GM12878 (cell line): Measurements from ENCODE around the gene PHRF1. TPM values are rescaled to one million over a fixed set of nuclear protein-coding genes. Genes with fewer than 3 reads are reported as not detected.
A peak's percentile ranks its signal among the peaks of the same experiment; 100 is the strongest.

ENCODE experiments used
- ATAC-seq: fragments of 200-7000 bp; cut with Tn5 transposase; 3 replicates; pipeline ENCODE4 v1.9.1; 2020; ENCODE audit warnings: mild to moderate bottlenecking, moderate library complexity
- BruUV-seq: library from RNA; stranded (reverse); fragments of 400-500 nt; replicated peaks from 2 replicates; lab custom pipeline; 2021; lab: Mats Ljungman, UMichigan
- CTCF ChIA-PET: fragments of 300-600 bp; sonication (Branson Sonifier 250); formaldehyde crosslinking; extraction: SDS; loops from one replicate; lab custom pipeline; 2021; ENCODE audit warnings: inconsistent platforms; lab: Yijun Ruan, JAX
- POLR2A ChIA-PET: fragments of 350-600 bp; formaldehyde crosslinking; extraction: SDS; loops from one replicate; lab custom pipeline; 2021; ENCODE audit warnings: inconsistent platforms; lab: Charles Lee
- RAD21 ChIA-PET: fragments of 300-600 bp; sonication (Branson Sonifier 250); formaldehyde crosslinking; loops from one replicate; lab custom pipeline; 2023; ENCODE audit warnings: antibody characterized with exemption; ENCODE audit not compliant: unreplicated experiment; lab: Charles Lee
- SMC1A ChIA-PET: fragments of 300-600 bp; sonication (Branson Sonifier 250); formaldehyde crosslinking; loops from one replicate; lab custom pipeline; 2023; ENCODE audit not compliant: unreplicated experiment, uncharacterized antibody; lab: Charles Lee
- DNase-seq: peaks from one replicate; pipeline ENCODE4 v3.0.0-alpha.2; 2011; ENCODE audit warnings: low read depth, low spot score
- FAIRE-seq: peaks from 3 replicates; lab custom pipeline; 2011; peaks lifted over from hg19 to GRCh38; lab: Jason Lieb, UNC
- H2AFZ ChIP-seq: 2 replicates; pipeline ENCODE4 v1.6.0; 2011; ENCODE audit warnings: low read depth, low read length, control low read depth; ENCODE audit not compliant: control insufficient read depth
- H3K27ac ChIP-seq: 2 replicates; pipeline ENCODE4 v1.5.1; 2011; ENCODE audit warnings: control low read depth; ENCODE audit not compliant: control insufficient read depth, insufficient read depth
- H3K27me3 ChIP-seq, 2 experiments: replicated peaks in 1 of 2; 2 replicates each; pipeline versions ENCODE4 v1.6.0 to v1.6.1; 2011; ENCODE audit warnings: low read length in 1 of 2; ENCODE audit not compliant: control insufficient read depth in 2 of 2, insufficient read depth in 2 of 2
- H3K36me3 ChIP-seq, 2 experiments: 2 replicates each; pipeline ENCODE4 v1.5.1; 2011; ENCODE audit warnings: low read length in 1 of 2; ENCODE audit not compliant: control insufficient read depth in 2 of 2, insufficient read depth in 2 of 2
- H3K4me1 ChIP-seq: 2 replicates; pipeline ENCODE4 v1.6.1; 2011; ENCODE audit warnings: mild to moderate bottlenecking, low read length, moderate library complexity, mixed read lengths; ENCODE audit not compliant: control insufficient read depth, insufficient read depth
- H3K4me2 ChIP-seq: 2 replicates; pipeline ENCODE4 v1.6.0; 2011; ENCODE audit warnings: control low read depth; ENCODE audit not compliant: control insufficient read depth, insufficient read depth
- H3K4me3 ChIP-seq: fragments of 200-600 bp; sonication (generic); 2 replicates; pipeline ENCODE4 v1.5.1; 2016
- H3K79me2 ChIP-seq: 2 replicates; pipeline ENCODE4 v1.6.0; 2011; ENCODE audit warnings: low read length; ENCODE audit not compliant: control insufficient read depth, insufficient read depth
- H3K9ac ChIP-seq: 2 replicates; pipeline ENCODE4 v1.8.0; 2011; ENCODE audit warnings: low read length, control low read depth, mixed read lengths; ENCODE audit not compliant: control insufficient read depth, insufficient read depth
- H3K9me3 ChIP-seq: replicated peaks from 3 replicates; pipeline ENCODE4 v1.5.1; 2011; ENCODE audit warnings: mild to moderate bottlenecking, low read length; ENCODE audit not compliant: control insufficient read depth, insufficient read depth
- H4K20me1 ChIP-seq: 2 replicates; pipeline ENCODE4 v1.6.0; 2011; ENCODE audit not compliant: control insufficient read depth, insufficient read depth
- BACH1 ChIP-seq: fragments of 450-650 bp; IDR thresholded peaks from 2 replicates; pipeline ENCODE4 v1.6.1; 2017; ENCODE audit warnings: mild to moderate bottlenecking, borderline replicate concordance
- CBX3 ChIP-seq: fragments of 200-600 bp; sonication (generic); IDR thresholded peaks from 2 replicates; pipeline ENCODE4 v1.6.1; 2016; ENCODE audit warnings: low read depth, borderline replicate concordance
- ETV6 ChIP-seq, 2 experiments: fragments of 450-650 bp in 1 of 2; IDR thresholded peaks in 1 of 2; conservative IDR thresholded peaks in 1 of 2; 2 replicates each; pipeline ENCODE4 v1.6.1; 2014; ENCODE audit warnings: antibody characterized with exemption in 1 of 2, borderline replicate concordance in 1 of 2, low read depth in 1 of 2, mild to moderate bottlenecking in 1 of 2, moderate library complexity in 1 of 2
- JUNB ChIP-seq: IDR thresholded peaks from 2 replicates; pipeline ENCODE4 v1.6.1; 2016; ENCODE audit warnings: antibody characterized with exemption, mild to moderate bottlenecking
- MYB ChIP-seq: fragments of 150-350 bp; IDR thresholded peaks from 2 replicates; pipeline ENCODE4 v1.6.1; 2014; ENCODE audit warnings: mild to moderate bottlenecking, low read depth, low read length, borderline replicate concordance
- NFYB ChIP-seq: IDR thresholded peaks from 2 replicates; pipeline ENCODE4 v1.6.1; 2011; ENCODE audit warnings: low read depth, mild to moderate bottlenecking, low read length, improper control_type of control experiment, moderate library complexity; ENCODE audit not compliant: insufficient read depth
- PAX8 ChIP-seq: fragments of 450-650 bp; IDR thresholded peaks from 2 replicates; pipeline ENCODE4 v1.6.1; 2017; ENCODE audit warnings: mild to moderate bottlenecking, moderate library complexity
- POLR2AphosphoS5 ChIP-seq: IDR thresholded peaks from 2 replicates; pipeline ENCODE4 v1.6.1; 2011; ENCODE audit warnings: mild to moderate bottlenecking, low read length, inconsistent platforms
- SIX5 ChIP-seq: IDR thresholded peaks from 2 replicates; pipeline ENCODE4 v1.6.1; 2011; ENCODE audit warnings: mild to moderate bottlenecking, low read depth, low read length, moderate library complexity; ENCODE audit not compliant: severe bottlenecking
- SMAD5 ChIP-seq: IDR thresholded peaks from 2 replicates; pipeline ENCODE4 v1.6.1; 2016; ENCODE audit warnings: antibody characterized with exemption, low read depth
- ZNF384 ChIP-seq: IDR thresholded peaks from 2 replicates; pipeline ENCODE4 v1.6.1; 2012; ENCODE audit warnings: low read depth, mild to moderate bottlenecking, low read length, improper control_type of control experiment, borderline replicate concordance
- WGBS: methylation state at CpG from one replicate; pipeline ENCODE4 v1.1.6; 2016; ENCODE audit warnings: low lambda C conversion rate; ENCODE audit not compliant: insufficient replicate concordance, insufficient coverage; ENCODE audit errors: missing lambda C conversion rate; 5-methylcytosine and 5-hydroxymethylcytosine counted together
- in situ Hi-C: fragments of 300-500 bp; cut with MboI; formaldehyde crosslinking; loops from 9 replicates; pipeline ENCODE4 v1.14.3; 2018; ENCODE audit warnings: mixed read lengths
- intact Hi-C: fragments of 100-400 bp; cut with micrococcal nuclease; formaldehyde crosslinking; loops from one replicate; pipeline ENCODE4 v1.14.2; 2022; ENCODE audit not compliant: unreplicated experiment
- polyA plus RNA-seq, 11 experiments: library from polyadenylated mRNA; depleted of rRNA in 4 of 11; unstranded in 6 of 11; stranded (reverse) in 5 of 11; fragments of >200 nt; fragmentation: Nextera tagmentation in 4 of 11; fragmentation: Illumina TruSeq in 1 of 11; extraction: Ambion mirVana in 4 of 11; extraction: Trizol in 1 of 11; gene quantifications; 1 replicate in 1 of 11; 2 replicates in 10 of 11; pipeline versions ENCODE4 v1.2.1 to v1.2.3, GENCODE V29; 2011 to 2016; ENCODE audit warnings: inconsistent platforms in 2 of 11, missing spikeins in 2 of 11, low read depth in 1 of 11
- total RNA-seq, 4 experiments: library from RNA; depleted of rRNA in 3 of 4; stranded (reverse); fragments of >200 nt in 3 of 4; fragmentation: Illumina TruSeq in 1 of 4; extraction: Trizol in 1 of 4; gene quantifications; 2 replicates each; pipeline versions ENCODE4 v1.2.1 to v1.2.3, GENCODE V29; 2013 to 2021
- TF ChIP-seq, protein P1 (sequence below): fragments of 450-650 bp; conservative IDR thresholded peaks from 2 replicates; pipeline ENCODE4 v1.6.1; 2017; ENCODE audit warnings: mild to moderate bottlenecking, moderate library complexity
- TF ChIP-seq, protein P2 (sequence below): IDR thresholded peaks from 2 replicates; pipeline ENCODE4 v1.6.1; 2012; ENCODE audit warnings: low read depth, low read length, improper control_type of control experiment

The PHRF1 gene
- total and polyA plus RNA-seq, 10 of the 15 experiments (the other 5 are each of a cell fraction or from before 2014, with no cell fraction given): 0.13 to 43.5 (median 15.1) TPM

DNA sequence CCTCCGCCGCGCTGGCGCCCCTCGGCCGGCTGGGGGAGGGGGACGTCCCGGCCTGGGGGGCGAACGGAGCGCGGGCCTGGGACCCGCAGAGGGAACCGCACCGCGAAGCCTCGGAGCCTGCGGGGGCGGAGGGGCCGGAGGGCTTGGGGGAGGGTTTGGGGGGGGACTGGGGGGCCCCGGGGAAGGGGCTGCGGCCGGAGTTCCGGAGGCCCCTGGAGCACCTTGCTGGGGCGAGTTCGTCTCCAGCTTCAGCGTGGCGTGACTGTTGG, 51.0 kb downstream of the PHRF1 start:
- FAIRE-seq (no peak), ATAC-seq (no peak), DNase-seq (no peak)
- H3K9me3 ChIP-seq: no peaks in the 10 kb centered on the region
- H3K27ac ChIP-seq: no peak overlapping the region
- H2AFZ ChIP-seq: no peak overlapping the region
- intact Hi-C loops: no loop called here
- no peaks in the 10 kb centered on the region for H3K79me2 ChIP-seq
- no peaks in the 10 kb centered on the region for H4K20me1 ChIP-seq
- H3K9ac ChIP-seq: no peak overlapping the region
- H3K4me2 ChIP-seq: no peak overlapping the region
- TF ChIP-seq, protein P1, sequence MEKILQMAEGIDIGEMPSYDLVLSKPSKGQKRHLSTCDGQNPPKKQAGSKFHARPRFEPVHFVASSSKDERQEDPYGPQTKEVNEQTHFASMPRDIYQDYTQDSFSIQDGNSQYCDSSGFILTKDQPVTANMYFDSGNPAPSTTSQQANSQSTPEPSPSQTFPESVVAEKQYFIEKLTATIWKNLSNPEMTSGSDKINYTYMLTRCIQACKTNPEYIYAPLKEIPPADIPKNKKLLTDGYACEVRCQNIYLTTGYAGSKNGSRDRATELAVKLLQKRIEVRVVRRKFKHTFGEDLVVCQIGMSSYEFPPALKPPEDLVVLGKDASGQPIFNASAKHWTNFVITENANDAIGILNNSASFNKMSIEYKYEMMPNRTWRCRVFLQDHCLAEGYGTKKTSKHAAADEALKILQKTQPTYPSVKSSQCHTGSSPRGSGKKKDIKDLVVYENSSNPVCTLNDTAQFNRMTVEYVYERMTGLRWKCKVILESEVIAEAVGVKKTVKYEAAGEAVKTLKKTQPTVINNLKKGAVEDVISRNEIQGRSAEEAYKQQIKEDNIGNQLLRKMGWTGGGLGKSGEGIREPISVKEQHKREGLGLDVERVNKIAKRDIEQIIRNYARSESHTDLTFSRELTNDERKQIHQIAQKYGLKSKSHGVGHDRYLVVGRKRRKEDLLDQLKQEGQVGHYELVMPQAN: no peak
- TF ChIP-seq, protein P2, sequence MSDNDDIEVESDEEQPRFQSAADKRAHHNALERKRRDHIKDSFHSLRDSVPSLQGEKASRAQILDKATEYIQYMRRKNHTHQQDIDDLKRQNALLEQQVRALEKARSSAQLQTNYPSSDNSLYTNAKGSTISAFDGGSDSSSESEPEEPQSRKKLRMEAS: no peak
- TF ChIP-seq ZNF384: no peak
- no peak for TF ChIP-seq POLR2AphosphoS5
- TF ChIP-seq PAX8: no peak
- in situ Hi-C loops: no loop called here
- BruUV-seq: no TSS peak
- peaks cover 29% of the 10 kb centered on the region for H3K4me1 ChIP-seq
- CTCF ChIA-PET: no interaction called here
- H3K27me3 ChIP-seq: no peaks in the 10 kb centered on the region
- no peaks in the 10 kb centered on the region for H3K36me3 ChIP-seq
- RAD21 ChIA-PET: no interaction called here
- POLR2A ChIA-PET: no interaction called here
- 67% methylated on average over 3 of the region's 28 CpGs for WGBS
- SMC1A ChIA-PET: no interaction called here
- no peak overlapping the region for H3K4me3 ChIP-seq

DNA sequence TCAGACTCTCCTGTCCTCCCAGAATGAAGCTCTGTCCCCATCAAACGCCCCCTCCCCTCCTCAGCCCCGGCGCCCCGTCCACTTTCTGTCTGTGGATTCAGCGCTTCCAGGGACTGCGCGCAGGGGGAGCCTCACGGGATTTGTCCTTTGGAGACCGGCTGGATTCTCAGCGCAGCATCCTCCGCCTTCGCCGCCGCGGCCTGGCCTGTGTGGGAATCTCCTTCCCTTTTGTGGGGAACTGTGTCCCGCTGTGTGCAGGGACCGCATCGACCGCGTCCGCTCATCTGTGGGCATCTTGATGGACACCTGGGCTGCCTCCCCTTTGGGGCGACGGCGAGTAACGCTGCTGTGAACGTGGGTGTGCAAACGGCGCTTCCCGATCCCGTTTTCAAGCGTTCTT, 51.8 kb downstream of the PHRF1 start:
- POLR2A ChIA-PET: no interaction called here
- intact Hi-C loops: no loop called here
- SMC1A ChIA-PET: no interaction called here
- no peak for TF ChIP-seq MYB
- TF ChIP-seq NFYB: no peak
- no peak for TF ChIP-seq SMAD5
- no peak for TF ChIP-seq SIX5
- TF ChIP-seq ETV6 (conservative IDR thresholded peaks at IDR 0.05 in 1 of 2, IDR thresholded peaks at IDR 0.05 in 1 of 2; ENCODE audit: borderline replicate concordance in 1 of 2, low read depth in 1 of 2): no peak
- TF ChIP-seq JUNB: no peak
- no peak for TF ChIP-seq CBX3
- no peak for TF ChIP-seq BACH1

More for the DNA sequence above, 51.8 kb downstream of the PHRF1 start:
- DNase-seq (no peak), FAIRE-seq (no peak), ATAC-seq (no peak)
- Histone ChIP-seq H3K27me3 (no peaks in the 10 kb centered on the region), H4K20me1 (no peaks in the 10 kb centered on the region), H2AFZ (no peak overlapping the region), H3K9me3 (no peaks in the 10 kb centered on the region), H3K4me3 (no peak overlapping the region), H3K27ac (no peak overlapping the region), H3K9ac (no peak overlapping the region), H3K4me2 (peak overlapping the region; percentile 75), H3K36me3 (no peaks in the 10 kb centered on the region), H3K79me2 (no peaks in the 10 kb centered on the region), H3K4me1 (peaks cover 29% of the 10 kb centered on the region)
- in situ Hi-C loops: no loop called here
- 93% methylated on average over 22 of the region's 31 CpGs for WGBS
- ChIA-PET CTCF (no interaction called here), RAD21 (no interaction called here)
- BruUV-seq: no TSS peak
